Endodermal cell (in vitro differentiated cells): ENCODE data around the gene TNFSF15. TPM values are rescaled to one million over a fixed set of nuclear protein-coding genes. Genes with fewer than 3 reads are reported as not detected.

ENCODE experiments used
- DNase-seq: peaks from one replicate; pipeline ENCODE4 v3.0.0-alpha.2; 2017
- H3K27ac ChIP-seq: 2 replicates; pipeline ENCODE4 v1.5.1; 2013; ENCODE audit warnings: mild to moderate bottlenecking, low read depth, low read length, moderate library complexity
- H3K27me3 ChIP-seq: 2 replicates; pipeline ENCODE4 v1.6.1; 2013; ENCODE audit warnings: mild to moderate bottlenecking, low read length, moderate library complexity; ENCODE audit not compliant: insufficient read depth, control insufficient read depth, poor library complexity, severe bottlenecking
- H3K36me3 ChIP-seq: 2 replicates; pipeline ENCODE4 v1.7.0; 2013; ENCODE audit warnings: mild to moderate bottlenecking, low read length, moderate library complexity; ENCODE audit not compliant: control insufficient read depth, insufficient read depth
- H3K4me1 ChIP-seq: one replicate; pipeline ENCODE4 v1.7.0; 2013; ENCODE audit warnings: low read length; ENCODE audit not compliant: control insufficient read depth, insufficient read depth
- H3K4me3 ChIP-seq: 2 replicates; pipeline ENCODE4 v1.5.1; 2013; ENCODE audit warnings: mild to moderate bottlenecking, low read length, moderate library complexity
- H3K9ac ChIP-seq: 2 replicates; pipeline ENCODE4 v1.6.1; 2013; ENCODE audit warnings: mild to moderate bottlenecking, low read length, moderate library complexity; ENCODE audit not compliant: poor library complexity, severe bottlenecking; ENCODE audit errors: extremely low read depth
- H3K9me3 ChIP-seq: 2 replicates; pipeline ENCODE4 v1.6.1; 2013; ENCODE audit warnings: mild to moderate bottlenecking, low read length, moderate library complexity; ENCODE audit not compliant: control insufficient read depth
- H3K27ac Mint-ChIP-seq: 2 replicates; pipeline ENCODE4 v1.8.0; 2020; ENCODE audit warnings: mixed read lengths
- H3K27me3 Mint-ChIP-seq: 2 replicates; pipeline ENCODE4 v1.8.0; 2021; ENCODE audit warnings: mild to moderate bottlenecking, mixed read lengths; ENCODE audit not compliant: insufficient read depth
- H3K36me3 Mint-ChIP-seq: 2 replicates; pipeline ENCODE4 v1.8.0; 2020; ENCODE audit warnings: low read depth, mixed read lengths
- H3K4me1 Mint-ChIP-seq: 2 replicates; pipeline ENCODE4 v1.8.0; 2020; ENCODE audit warnings: mixed read lengths
- H3K4me3 Mint-ChIP-seq: 2 replicates; pipeline ENCODE4 v1.8.0; 2020; ENCODE audit warnings: mild to moderate bottlenecking, moderate library complexity, mixed read lengths
- H3K9me3 Mint-ChIP-seq: 2 replicates; pipeline ENCODE4 v1.8.0; 2020; ENCODE audit warnings: mild to moderate bottlenecking, mixed read lengths
- CTCF ChIP-seq: fragments of 200-600 bp; sonication (generic); conservative IDR thresholded peaks from 2 replicates; pipeline ENCODE4 v1.5.0; 2021; ENCODE audit warnings: antibody characterized with exemption, mild to moderate bottlenecking
- WGBS, 2 experiments: methylation state at CpG; one replicate each; pipeline versions ENCODE4 v1.1.5 to v1.1.7; 2013; ENCODE audit warnings: missing lambda C conversion rate in 2 of 2, mixed read lengths in 1 of 2; ENCODE audit not compliant: insufficient coverage in 1 of 2, insufficient read length in 1 of 2; 5-methylcytosine and 5-hydroxymethylcytosine counted together
- total RNA-seq, 2 donors: library from RNA; stranded (reverse); fragmentation: NEBNext Ultra II Directional in 1 of 2; extraction: Animal tissue kit (Norgen Biotek cat#: 25700) in 1 of 2; gene quantifications; 2 replicates in 1 of 2; 3 replicates in 1 of 2; pipeline ENCODE4 v1.2.1, GENCODE V29; 2021

Gene TNFSF15
- total RNA-seq, 2 donors from 2014 or later: not detected

DNA sequence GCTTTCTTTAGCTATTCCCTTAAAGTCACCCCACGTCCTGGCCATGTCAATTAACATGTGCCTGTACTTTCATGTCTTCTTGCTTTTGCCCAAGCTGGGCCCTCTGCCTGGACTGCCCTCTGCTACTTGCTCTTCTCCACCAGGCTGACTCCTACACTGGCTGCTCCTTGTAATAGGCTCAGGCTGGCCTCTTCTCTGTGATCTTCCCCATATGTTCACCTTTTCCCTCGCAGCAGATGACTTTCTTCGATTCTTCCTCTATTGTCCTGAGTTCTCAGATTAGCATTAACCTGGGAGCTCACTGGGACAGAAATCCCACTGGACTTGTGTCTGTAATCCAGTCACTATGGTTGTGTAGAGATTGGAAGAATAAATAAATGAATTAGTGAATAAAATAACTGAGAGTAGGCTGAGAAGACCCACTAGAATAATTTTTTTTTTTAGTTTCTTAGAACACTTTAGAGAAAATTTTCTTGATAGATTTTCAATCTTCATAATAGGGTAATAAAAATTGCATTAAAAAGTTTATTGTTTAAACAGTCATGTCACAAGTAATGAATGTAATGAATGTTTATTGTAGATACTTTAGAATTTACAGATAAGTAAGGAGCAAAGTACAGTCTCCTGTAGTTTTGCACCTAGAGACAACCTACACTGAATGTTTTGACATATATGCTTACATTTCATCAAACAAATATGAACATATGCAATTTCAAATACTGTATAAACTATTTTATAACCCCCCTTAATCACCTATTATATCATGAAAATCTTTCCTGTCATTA, 47.4 kb upstream of the TNFSF15 start:
- H3K4me1 ChIP-seq: no peaks in the 10 kb centered on the region
- no peak overlapping the region for H3K4me3 Mint-ChIP-seq
- H3K36me3 Mint-ChIP-seq: no peaks in the 10 kb centered on the region
- no peaks in the 10 kb centered on the region for H3K9me3 ChIP-seq
- no peak overlapping the region for H3K9ac ChIP-seq
- H3K36me3 ChIP-seq: no peaks in the 10 kb centered on the region
- no peak overlapping the region for H3K27ac ChIP-seq
- peaks cover 9% of the 10 kb centered on the region for H3K27me3 Mint-ChIP-seq
- TF ChIP-seq CTCF: no peak
- DNase-seq: no peak
- 95 to 100% methylated on average over 2 to 3 of the region's 3 CpGs for WGBS, 2 experiments
- peaks cover 13% of the 10 kb centered on the region for H3K4me1 Mint-ChIP-seq
- H3K27me3 ChIP-seq: no peaks in the 10 kb centered on the region
- H3K4me3 ChIP-seq: no peak overlapping the region
- no peak overlapping the region for H3K27ac Mint-ChIP-seq
- no peaks in the 10 kb centered on the region for H3K9me3 Mint-ChIP-seq

- TF ChIP-seq CTCF: no peak
- no peak overlapping the region for H3K27ac ChIP-seq
- H3K4me1 Mint-ChIP-seq: peaks cover 13% of the 10 kb centered on the region
- H3K4me1 ChIP-seq: no peaks in the 10 kb centered on the region
- H3K27me3 ChIP-seq: no peaks in the 10 kb centered on the region
- DNase-seq: no peak
- no peak overlapping the region for H3K9ac ChIP-seq
- H3K4me3 Mint-ChIP-seq: no peak overlapping the region
- H3K4me3 ChIP-seq: no peak overlapping the region
- H3K9me3 ChIP-seq: no peaks in the 10 kb centered on the region
- no peaks in the 10 kb centered on the region for H3K9me3 Mint-ChIP-seq
- H3K36me3 Mint-ChIP-seq: no peaks in the 10 kb centered on the region
- WGBS, 2 experiments: 94 to 95% methylated on average over 2 to 3 of the region's 4 CpGs
- no peak overlapping the region for H3K27ac Mint-ChIP-seq
- H3K27me3 Mint-ChIP-seq: peaks cover 13% of the 10 kb centered on the region
- H3K36me3 ChIP-seq: no peaks in the 10 kb centered on the region
Measured at GRCh38 chr9:114852050-114852594, 46.3 kb upstream of the TNFSF15 start.

- Histone ChIP-seq H3K36me3 (no peaks in the 10 kb centered on the region), H3K9ac (no peak overlapping the region), H3K4me1 (no peaks in the 10 kb centered on the region), H3K4me3 (no peak overlapping the region), H3K9me3 (no peaks in the 10 kb centered on the region), H3K27me3 (no peaks in the 10 kb centered on the region), H3K27ac (no peak overlapping the region)
- TF ChIP-seq CTCF: no peak
- Mint-ChIP-seq H3K27me3 (peaks cover 10% of the 10 kb centered on the region), H3K36me3 (no peaks in the 10 kb centered on the region), H3K9me3 (no peaks in the 10 kb centered on the region), H3K4me1 (peaks cover 9% of the 10 kb centered on the region), H3K4me3 (no peak overlapping the region), H3K27ac (no peak overlapping the region)
- DNase-seq: no peak
- 79 to 92% methylated on average over 2 to 3 of the region's 3 CpGs for whole genome bisulfite sequencing, 2 experiments
Measured at GRCh38 chr9:114851306-114851705, 45.5 kb upstream of the TNFSF15 start.
